GM12864 (cell line): ENCODE measurements around the gene LRRFIP1.
A peak's percentile ranks its signal among the peaks of the same experiment; 100 is the strongest.

Experiments used
- DNase-seq: peaks from one replicate; pipeline ENCODE4 v3.0.0-alpha.2; 2011; ENCODE audit warnings: low read depth
- H3K4me3 ChIP-seq: 2 replicates; pipeline ENCODE4 v1.5.1; 2011; ENCODE audit warnings: mild to moderate bottlenecking, low read depth, low read length, control low read depth
- TF ChIP-seq, protein P1 (sequence below): IDR thresholded peaks from 2 replicates; pipeline ENCODE4 v1.5.1; 2011; ENCODE audit warnings: low read depth, mild to moderate bottlenecking, moderate library complexity, low read length, control low read depth, inconsistent platforms; ENCODE audit errors: missing control alignments

The LRRFIP1 gene

DNA sequence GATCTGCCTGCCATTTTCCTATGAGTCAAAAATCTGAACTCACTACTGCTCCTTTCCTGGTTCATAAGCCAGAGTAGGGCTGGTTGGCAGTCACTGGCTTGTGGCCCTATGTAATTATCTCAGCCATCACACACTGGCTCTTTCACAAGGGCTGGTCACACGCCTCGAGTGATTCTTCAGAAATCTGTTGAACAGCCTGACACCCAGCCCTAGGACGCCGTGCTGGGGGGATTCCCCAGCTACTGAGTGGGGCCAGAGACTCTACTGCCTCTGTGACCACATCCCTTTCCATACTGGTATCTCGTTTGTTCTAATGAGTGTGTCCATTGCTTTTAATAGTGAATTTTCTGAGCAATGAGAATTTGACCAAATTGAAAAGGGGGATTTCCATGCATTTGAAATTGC is 125.4 kb downstream of the LRRFIP1 start:
- TF ChIP-seq, protein P1, sequence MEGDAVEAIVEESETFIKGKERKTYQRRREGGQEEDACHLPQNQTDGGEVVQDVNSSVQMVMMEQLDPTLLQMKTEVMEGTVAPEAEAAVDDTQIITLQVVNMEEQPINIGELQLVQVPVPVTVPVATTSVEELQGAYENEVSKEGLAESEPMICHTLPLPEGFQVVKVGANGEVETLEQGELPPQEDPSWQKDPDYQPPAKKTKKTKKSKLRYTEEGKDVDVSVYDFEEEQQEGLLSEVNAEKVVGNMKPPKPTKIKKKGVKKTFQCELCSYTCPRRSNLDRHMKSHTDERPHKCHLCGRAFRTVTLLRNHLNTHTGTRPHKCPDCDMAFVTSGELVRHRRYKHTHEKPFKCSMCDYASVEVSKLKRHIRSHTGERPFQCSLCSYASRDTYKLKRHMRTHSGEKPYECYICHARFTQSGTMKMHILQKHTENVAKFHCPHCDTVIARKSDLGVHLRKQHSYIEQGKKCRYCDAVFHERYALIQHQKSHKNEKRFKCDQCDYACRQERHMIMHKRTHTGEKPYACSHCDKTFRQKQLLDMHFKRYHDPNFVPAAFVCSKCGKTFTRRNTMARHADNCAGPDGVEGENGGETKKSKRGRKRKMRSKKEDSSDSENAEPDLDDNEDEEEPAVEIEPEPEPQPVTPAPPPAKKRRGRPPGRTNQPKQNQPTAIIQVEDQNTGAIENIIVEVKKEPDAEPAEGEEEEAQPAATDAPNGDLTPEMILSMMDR: no peak
- peak; percentile 57 for DNase-seq
- no peak overlapping the region for H3K4me3 ChIP-seq

DNA sequence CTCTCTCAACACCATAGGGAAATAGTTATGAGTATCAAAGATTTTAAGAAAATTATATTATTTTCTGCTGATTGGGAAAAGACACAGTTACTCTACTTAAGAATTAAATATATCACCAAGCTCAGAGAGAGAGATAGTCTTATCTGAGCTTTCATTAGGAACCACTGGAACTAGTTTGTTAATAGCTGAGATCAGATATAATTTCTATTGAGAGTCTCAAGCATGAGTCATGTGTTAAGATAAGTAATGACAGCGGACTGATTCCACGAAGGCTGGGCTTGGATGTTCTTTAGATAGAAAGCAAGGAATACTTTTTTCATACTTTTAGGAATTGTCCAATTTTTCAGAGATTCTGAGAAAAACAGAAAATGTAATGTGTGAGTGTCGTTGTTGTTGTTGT is 126.8 kb downstream of the LRRFIP1 start:
- TF ChIP-seq, protein P1: no peak

DNA sequence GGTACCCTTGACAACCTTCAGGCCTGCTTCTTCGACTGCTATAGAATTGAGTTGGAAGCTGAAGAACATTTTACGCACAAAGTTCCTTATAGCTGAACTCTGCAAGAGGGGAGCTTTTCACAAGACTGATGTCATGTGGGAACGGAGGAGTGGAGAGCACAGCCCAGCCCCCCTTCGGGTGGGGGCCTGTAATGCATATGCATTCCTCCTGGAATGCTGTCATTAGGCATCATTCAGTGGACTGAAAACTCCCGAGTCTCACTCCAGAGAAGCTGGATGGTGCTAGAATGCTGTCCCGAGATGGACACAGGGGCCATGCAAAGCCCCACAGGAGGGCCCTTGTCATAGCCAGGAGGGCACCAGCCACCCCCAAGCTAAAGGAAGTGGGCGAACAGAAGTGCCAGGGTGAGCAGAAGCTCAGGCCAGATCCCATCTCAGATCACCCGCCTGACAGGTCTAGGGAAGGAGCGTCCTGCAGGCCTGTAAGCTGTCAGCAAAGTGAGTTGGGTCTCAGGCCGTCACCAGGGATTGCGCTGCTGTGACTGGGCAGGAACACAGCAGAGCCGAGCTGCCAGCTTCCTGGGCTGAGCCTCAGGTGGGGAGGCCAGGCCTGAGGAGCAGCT is 127.3 kb downstream of the LRRFIP1 start:
- no peak for DNase-seq
- TF ChIP-seq, protein P1: no peak

More for the DNA sequence above, 126.8 kb downstream of the LRRFIP1 start:
- no peak for DNase-seq
- no peak overlapping the region for H3K4me3 ChIP-seq

DNA sequence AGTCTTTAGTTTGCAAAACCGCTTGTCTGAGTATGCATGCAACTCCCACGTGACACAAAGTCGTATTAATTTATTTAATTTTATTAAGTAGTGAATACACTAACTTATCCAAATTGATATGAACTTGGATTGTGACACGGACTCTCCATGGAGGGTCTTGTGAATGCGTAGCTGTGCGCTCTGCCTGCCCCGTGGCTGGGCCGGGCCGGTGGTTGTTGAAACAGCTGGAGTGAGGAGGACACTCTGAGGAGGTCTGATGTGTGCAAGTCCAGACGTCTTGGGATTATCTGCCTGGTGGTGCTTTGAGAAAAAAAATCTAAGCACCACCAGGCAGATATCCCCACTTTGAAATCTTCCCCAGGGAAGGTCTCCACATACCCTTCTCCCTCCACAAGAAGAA is 130.2 kb downstream of the LRRFIP1 start:
- no peak overlapping the region for H3K4me3 ChIP-seq
- TF ChIP-seq, protein P1: no peak
- no peak for DNase-seq

More for the DNA sequence above, 127.3 kb downstream of the LRRFIP1 start:
- no peak overlapping the region for H3K4me3 ChIP-seq

DNA sequence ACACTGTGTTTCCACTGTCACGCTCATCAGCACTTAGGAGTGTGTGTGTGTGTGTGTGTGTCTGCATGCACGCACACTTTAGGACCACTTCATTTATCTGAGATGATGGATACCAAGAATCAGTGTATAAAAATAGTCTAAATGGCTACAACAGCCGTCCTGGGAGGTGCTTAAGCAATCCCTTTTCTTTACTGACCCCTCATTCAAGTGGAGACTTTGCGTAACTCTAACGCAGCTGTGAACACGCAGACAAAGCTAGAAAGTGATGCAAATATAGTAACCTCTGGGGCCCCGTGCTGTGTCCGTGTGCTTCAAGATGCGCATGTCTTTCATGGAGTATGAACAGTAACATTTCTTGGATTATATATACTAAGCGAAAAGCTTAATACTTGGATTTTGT is 130.8 kb downstream of the LRRFIP1 start:
- TF ChIP-seq, protein P1: no peak
- no peak for DNase-seq
- H3K4me3 ChIP-seq: no peak overlapping the region

DNA sequence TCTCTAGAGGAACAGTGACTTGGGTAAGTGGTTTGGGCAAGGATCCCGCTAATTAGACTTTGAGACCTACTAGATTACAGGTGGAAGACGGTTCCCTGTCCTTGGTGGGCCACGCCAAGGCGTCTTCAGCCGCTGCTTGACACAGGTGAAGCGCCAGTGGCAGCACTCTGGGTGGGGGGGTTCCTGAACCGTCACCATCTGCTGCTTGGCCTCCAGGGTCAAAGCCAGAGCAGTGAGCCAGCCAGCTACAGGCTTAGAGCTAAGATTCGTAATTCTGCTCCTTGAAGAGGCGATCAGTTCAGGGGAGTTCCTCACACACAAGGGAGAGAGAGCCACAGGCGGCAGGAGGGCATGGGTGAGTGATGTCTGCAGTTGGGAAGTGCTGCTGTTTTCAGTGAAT is 131.8 kb downstream of the LRRFIP1 start:
- TF ChIP-seq, protein P1: no peak
- H3K4me3 ChIP-seq: no peak overlapping the region
- no peak for DNase-seq
